Measurements from ENCODE around the gene CEMIP2. TPM values are rescaled to one million over a fixed set of nuclear protein-coding genes. Genes with fewer than 3 reads are reported as not detected.
A peak's percentile ranks its signal among the peaks of the same experiment; 100 is the strongest.

The CEMIP2 gene
- total RNA-seq, 2 experiments from 2014 or later, result 43.2 to 55.7 TPM

DNA sequence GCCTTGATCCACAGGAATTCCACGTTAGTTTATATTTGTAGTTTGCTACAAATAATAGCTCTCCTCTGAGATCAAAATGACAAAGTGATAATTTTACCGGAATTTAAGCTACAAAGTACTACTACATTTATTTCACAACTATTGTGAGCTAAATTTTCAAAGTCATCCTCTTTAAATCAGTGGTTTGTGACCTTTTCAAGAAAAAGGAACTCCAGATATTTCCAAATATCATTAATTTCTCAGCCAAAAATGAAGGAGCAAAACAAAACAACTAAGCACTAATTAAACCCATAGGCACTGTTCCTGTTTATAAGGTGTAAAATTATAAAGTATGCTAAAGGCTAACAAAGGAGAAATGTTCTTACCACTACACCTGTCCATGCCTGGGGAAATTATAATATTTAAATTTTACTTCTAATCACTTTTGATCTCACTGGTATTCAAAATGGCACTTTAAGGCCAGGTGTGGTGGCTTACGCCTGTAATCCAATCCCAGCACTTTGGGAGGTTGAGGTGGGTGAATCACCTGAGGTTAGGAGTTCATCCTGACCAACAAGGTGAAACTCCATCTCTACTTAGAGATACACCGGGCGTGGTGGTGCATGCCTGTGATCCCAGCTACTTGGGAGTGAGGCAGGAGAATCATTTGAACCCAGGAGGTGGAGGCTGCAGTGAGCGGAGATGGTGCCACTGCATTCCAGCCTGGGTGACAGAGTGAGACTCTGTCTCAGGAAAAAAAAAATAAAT, 77.5 kb downstream of the CEMIP2 start:
- ChIA-PET CTCF (no interaction called here), POLR2A (no interaction called here)
- H3K27me3 Mint-ChIP-seq, result no peaks in the 10 kb centered on the region
- DNase-seq, result no peak
- H3K36me3 Mint-ChIP-seq (ENCODE audit: low read depth), result peaks cover 49% of the 10 kb centered on the region
- peaks cover 25% of the 10 kb centered on the region for H3K4me1 Mint-ChIP-seq
- H3K9me3 Mint-ChIP-seq, result peaks cover 4% of the 10 kb centered on the region
- no peak overlapping the region for H3K27ac Mint-ChIP-seq
- H3K4me3 Mint-ChIP-seq, result no peak overlapping the region

DNA sequence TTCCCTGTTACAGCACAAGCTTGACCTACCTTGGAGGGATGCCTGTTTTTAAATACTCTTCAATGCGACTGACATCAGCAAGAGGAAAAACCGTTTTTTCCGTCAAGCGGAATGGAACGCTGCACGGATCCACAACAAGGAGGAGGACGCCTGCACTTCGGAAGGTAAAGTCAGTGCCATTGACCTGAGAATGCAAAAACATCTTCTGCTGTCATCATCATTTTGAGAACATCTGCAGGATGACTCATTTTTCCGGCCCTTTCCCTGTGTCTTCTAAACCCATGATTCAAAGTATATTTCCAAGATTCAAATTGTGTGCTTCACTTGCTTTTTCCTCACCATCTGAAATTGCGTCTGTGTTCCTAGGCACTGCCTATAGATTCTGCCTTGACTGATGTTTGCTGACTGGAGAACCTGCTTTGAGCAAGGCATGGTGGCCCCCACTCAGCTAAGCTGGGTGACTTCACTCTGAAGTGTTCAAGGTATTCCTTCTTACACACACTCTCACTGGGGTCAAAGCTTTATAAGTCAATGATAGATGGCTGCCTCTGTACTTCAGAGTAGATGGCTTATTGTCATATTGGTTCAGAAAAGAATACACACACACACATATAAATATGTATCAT, 78.1 kb downstream of the CEMIP2 start:
- Mint-ChIP-seq H3K4me1 (peaks cover 31% of the 10 kb centered on the region), H3K36me3 (ENCODE audit: low read depth) (peaks cover 53% of the 10 kb centered on the region), H3K27me3 (no peaks in the 10 kb centered on the region), H3K4me3 (no peak overlapping the region), H3K27ac (no peak overlapping the region), H3K9me3 (peaks cover 4% of the 10 kb centered on the region)
- DNase-seq, result no peak
- CTCF ChIA-PET, result interaction anchor here (0.7 kb wide), 1 partner anchor 21 kb away, joined by 3 read pairs; no protein-coding TSS in a partner anchor
- POLR2A ChIA-PET, result no interaction called here

GRCh38 chr9:71687676-71688075, 80.6 kb downstream of the CEMIP2 start:
- H3K9me3 Mint-ChIP-seq, result peaks cover 4% of the 10 kb centered on the region
- ChIA-PET CTCF (interaction anchor here (0.6 kb wide), 1 partner anchor 60 kb away, joined by 3 read pairs; no protein-coding TSS in a partner anchor), POLR2A (no interaction called here)
- no peak for DNase-seq
- peaks cover 48% of the 10 kb centered on the region for H3K4me1 Mint-ChIP-seq
- H3K27me3 Mint-ChIP-seq, result no peaks in the 10 kb centered on the region
- no peak overlapping the region for H3K4me3 Mint-ChIP-seq
- no peak overlapping the region for H3K27ac Mint-ChIP-seq
- H3K36me3 Mint-ChIP-seq (ENCODE audit: low read depth), result peaks cover 62% of the 10 kb centered on the region

DNA sequence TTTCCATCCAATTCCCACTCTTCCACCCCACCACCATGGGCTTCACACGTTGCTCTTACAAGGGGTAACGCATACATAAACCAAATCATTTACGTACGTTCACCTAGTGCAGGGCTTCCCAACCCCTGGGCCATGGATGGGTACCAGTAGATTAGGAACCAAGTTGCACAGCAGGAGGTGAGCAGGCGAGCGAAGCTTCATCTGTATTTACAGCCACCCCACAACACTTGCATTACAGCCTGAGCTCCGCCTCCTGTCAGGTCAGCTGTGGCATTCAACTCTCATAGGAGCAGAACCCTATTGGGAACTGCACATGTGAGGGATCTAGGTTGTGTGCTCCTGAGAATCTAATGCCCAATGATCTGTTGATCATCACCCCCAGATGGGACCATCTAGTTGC, 82.3 kb downstream of the CEMIP2 start:
- H3K9me3 Mint-ChIP-seq, result peaks cover 4% of the 10 kb centered on the region
- no peak for DNase-seq
- peaks cover 62% of the 10 kb centered on the region for H3K36me3 Mint-ChIP-seq (ENCODE audit: low read depth)
- no peak overlapping the region for H3K4me3 Mint-ChIP-seq
- peak overlapping the region; percentile 51 for H3K27ac Mint-ChIP-seq
- CTCF ChIA-PET, result interaction anchor here (1.2 to 1.5 kb wide), 4 partner anchors 22 to 56 kb away, joined by 3 to 7 read pairs (median 4); no protein-coding TSS in a partner anchor
- peaks cover 48% of the 10 kb centered on the region for H3K4me1 Mint-ChIP-seq
- POLR2A ChIA-PET, result no interaction called here
- no peaks in the 10 kb centered on the region for H3K27me3 Mint-ChIP-seq

GRCh38 chr9:71685394-71685793, 82.9 kb downstream of the CEMIP2 start:
- peak; percentile 66 for DNase-seq
- H3K27ac Mint-ChIP-seq, result peak overlapping the region; percentile 26
- peaks cover 4% of the 10 kb centered on the region for H3K9me3 Mint-ChIP-seq
- CTCF ChIA-PET, result interaction anchor here (0.7 to 1.5 kb wide), 9 partner anchors 11 to 151 kb away, joined by 3 to 7 read pairs (median 3); no protein-coding TSS in a partner anchor
- H3K4me1 Mint-ChIP-seq, result peaks cover 47% of the 10 kb centered on the region
- H3K27me3 Mint-ChIP-seq, result no peaks in the 10 kb centered on the region
- peaks cover 58% of the 10 kb centered on the region for H3K36me3 Mint-ChIP-seq (ENCODE audit: low read depth)
- H3K4me3 Mint-ChIP-seq, result no peak overlapping the region
- POLR2A ChIA-PET, result interaction anchor here (0.7 kb wide), 1 partner anchor 63 kb away, joined by 6 read pairs; no protein-coding TSS in a partner anchor

DNA sequence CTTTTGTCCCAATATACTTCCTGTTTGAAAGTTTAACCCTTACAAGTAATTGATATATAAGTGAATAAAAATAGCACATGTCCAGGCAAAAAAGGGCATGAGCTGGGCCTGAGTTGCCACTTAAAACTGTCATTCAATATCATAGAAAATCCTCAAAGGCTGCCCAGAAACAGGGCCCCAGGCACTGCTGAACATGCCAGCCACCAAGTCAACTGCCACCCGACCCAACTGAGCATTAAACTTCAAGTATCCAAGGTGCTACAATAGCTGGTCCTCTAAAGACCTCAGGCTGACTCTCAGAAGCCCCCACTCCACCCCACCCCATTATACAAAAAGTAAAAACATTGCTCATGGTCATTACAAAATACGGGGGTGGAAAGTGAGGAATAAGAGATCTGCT, 83.7 kb downstream of the CEMIP2 start:
- Mint-ChIP-seq H3K27me3 (no peaks in the 10 kb centered on the region), H3K9me3 (peaks cover 4% of the 10 kb centered on the region), H3K4me1 (peaks cover 46% of the 10 kb centered on the region), H3K4me3 (no peak overlapping the region), H3K27ac (peak overlapping the region; percentile 57), H3K36me3 (ENCODE audit: low read depth) (peaks cover 53% of the 10 kb centered on the region)
- DNase-seq, result no peak
- ChIA-PET POLR2A (no interaction called here), CTCF (interaction anchor here (0.7 to 1.2 kb wide), 5 partner anchors 10 to 137 kb away, joined by 3 to 4 read pairs (median 3); no protein-coding TSS in a partner anchor)

GRCh38 chr9:71683598-71684235, 84.6 kb downstream of the CEMIP2 start:
- Mint-ChIP-seq H3K4me1 (peaks cover 45% of the 10 kb centered on the region), H3K27ac (no peak overlapping the region), H3K27me3 (no peaks in the 10 kb centered on the region), H3K4me3 (no peak overlapping the region), H3K9me3 (peaks cover 4% of the 10 kb centered on the region), H3K36me3 (ENCODE audit: low read depth) (peaks cover 46% of the 10 kb centered on the region)
- ChIA-PET POLR2A (no interaction called here), CTCF (interaction anchor here (0.8 to 1.1 kb wide), 2 partner anchors 16 to 25 kb away, joined by 4 to 5 read pairs; no protein-coding TSS in a partner anchor)
- DNase-seq, result no peak

- Mint-ChIP-seq H3K4me3 (no peak overlapping the region), H3K27ac (no peak overlapping the region), H3K27me3 (no peaks in the 10 kb centered on the region), H3K4me1 (peaks cover 42% of the 10 kb centered on the region), H3K36me3 (ENCODE audit: low read depth) (peaks cover 38% of the 10 kb centered on the region), H3K9me3 (peaks cover 4% of the 10 kb centered on the region)
- CTCF ChIA-PET, result interaction anchor here (0.6 to 2.5 kb wide), 4 partner anchors 15 to 103 kb away, joined by 3 to 6 read pairs (median 3); no protein-coding TSS in a partner anchor
- no peak for DNase-seq
- POLR2A ChIA-PET, result no interaction called here
Observed at GRCh38 chr9:71681708-71682272, 86.5 kb downstream of the CEMIP2 start.

GRCh38 chr9:71681104-71681707, 87.1 kb downstream of the CEMIP2 start:
- peaks cover 34% of the 10 kb centered on the region for H3K36me3 Mint-ChIP-seq (ENCODE audit: low read depth)

GRCh38 chr9:71680189-71680980, 87.9 kb downstream of the CEMIP2 start:
- POLR2A ChIA-PET, result no interaction called here
- Mint-ChIP-seq H3K36me3 (ENCODE audit: low read depth) (peaks cover 26% of the 10 kb centered on the region), H3K4me3 (no peak overlapping the region), H3K27ac (no peak overlapping the region), H3K4me1 (peaks cover 30% of the 10 kb centered on the region), H3K27me3 (no peaks in the 10 kb centered on the region), H3K9me3 (no peaks in the 10 kb centered on the region)
- CTCF ChIA-PET, result interaction anchor here (0.7 to 2.5 kb wide), 2 partner anchors 9 to 14 kb away, joined by 3 to 6 read pairs; no protein-coding TSS in a partner anchor
- no peak for DNase-seq

More at GRCh38 chr9:71681104-71681707, 87.1 kb downstream of the CEMIP2 start:
- peaks cover 4% of the 10 kb centered on the region for H3K9me3 Mint-ChIP-seq
- CTCF ChIA-PET, result interaction anchor here (0.6 to 2.5 kb wide), 3 partner anchors 8 to 104 kb away, joined by 3 to 6 read pairs (median 3); no protein-coding TSS in a partner anchor
- POLR2A ChIA-PET, result no interaction called here
- H3K4me3 Mint-ChIP-seq, result no peak overlapping the region
- H3K4me1 Mint-ChIP-seq, result peaks cover 38% of the 10 kb centered on the region
- H3K27me3 Mint-ChIP-seq, result no peaks in the 10 kb centered on the region
- DNase-seq, result no peak
- H3K27ac Mint-ChIP-seq, result no peak overlapping the region

- DNase-seq, result no peak
- peaks cover 17% of the 10 kb centered on the region for H3K4me1 Mint-ChIP-seq
- ChIA-PET CTCF (interaction anchor here (0.6 to 1.6 kb wide), 4 partner anchors 13 to 1558 kb away, joined by 3 to 5 read pairs (median 4); no protein-coding TSS in a partner anchor), POLR2A (no interaction called here)
- no peaks in the 10 kb centered on the region for H3K9me3 Mint-ChIP-seq
- no peak overlapping the region for H3K4me3 Mint-ChIP-seq
- no peaks in the 10 kb centered on the region for H3K27me3 Mint-ChIP-seq
- peaks cover 17% of the 10 kb centered on the region for H3K36me3 Mint-ChIP-seq (ENCODE audit: low read depth)
- H3K27ac Mint-ChIP-seq, result no peak overlapping the region
Observed at GRCh38 chr9:71678999-71679398, 89.3 kb downstream of the CEMIP2 start.
